Measurements from ENCODE around the gene ABCA2.

The ABCA2 gene

DNA sequence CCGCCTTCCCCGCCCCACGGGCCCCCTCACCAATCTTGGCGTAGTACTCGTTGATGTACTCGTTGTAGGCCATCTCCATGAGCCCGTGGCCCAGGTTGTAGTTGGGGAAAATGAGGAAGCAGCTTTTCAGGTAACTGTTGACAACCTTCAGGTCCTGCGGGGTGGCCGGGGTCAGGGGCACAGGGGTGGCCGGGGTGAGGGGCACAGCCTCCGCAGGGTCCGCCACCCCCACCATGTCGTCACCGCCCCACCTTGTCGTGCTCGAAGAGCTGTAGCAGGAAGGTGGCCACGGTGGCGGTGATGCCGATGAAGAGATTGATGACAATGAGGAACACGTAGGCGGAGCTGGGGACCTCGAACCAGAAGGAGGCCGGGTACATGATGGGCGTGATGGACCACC lies 16.9 kb downstream of the ABCA2 start:
- H3K4me3 ChIP-seq (ENCODE audit: low read depth, low read length): no peak overlapping the region
- TF ChIP-seq, protein P1, sequence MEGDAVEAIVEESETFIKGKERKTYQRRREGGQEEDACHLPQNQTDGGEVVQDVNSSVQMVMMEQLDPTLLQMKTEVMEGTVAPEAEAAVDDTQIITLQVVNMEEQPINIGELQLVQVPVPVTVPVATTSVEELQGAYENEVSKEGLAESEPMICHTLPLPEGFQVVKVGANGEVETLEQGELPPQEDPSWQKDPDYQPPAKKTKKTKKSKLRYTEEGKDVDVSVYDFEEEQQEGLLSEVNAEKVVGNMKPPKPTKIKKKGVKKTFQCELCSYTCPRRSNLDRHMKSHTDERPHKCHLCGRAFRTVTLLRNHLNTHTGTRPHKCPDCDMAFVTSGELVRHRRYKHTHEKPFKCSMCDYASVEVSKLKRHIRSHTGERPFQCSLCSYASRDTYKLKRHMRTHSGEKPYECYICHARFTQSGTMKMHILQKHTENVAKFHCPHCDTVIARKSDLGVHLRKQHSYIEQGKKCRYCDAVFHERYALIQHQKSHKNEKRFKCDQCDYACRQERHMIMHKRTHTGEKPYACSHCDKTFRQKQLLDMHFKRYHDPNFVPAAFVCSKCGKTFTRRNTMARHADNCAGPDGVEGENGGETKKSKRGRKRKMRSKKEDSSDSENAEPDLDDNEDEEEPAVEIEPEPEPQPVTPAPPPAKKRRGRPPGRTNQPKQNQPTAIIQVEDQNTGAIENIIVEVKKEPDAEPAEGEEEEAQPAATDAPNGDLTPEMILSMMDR (conservative IDR thresholded peaks at IDR 0.05; ENCODE audit: low read depth, low read length): no peak
- no peak for DNase-seq (ENCODE audit: low read depth)

DNA sequence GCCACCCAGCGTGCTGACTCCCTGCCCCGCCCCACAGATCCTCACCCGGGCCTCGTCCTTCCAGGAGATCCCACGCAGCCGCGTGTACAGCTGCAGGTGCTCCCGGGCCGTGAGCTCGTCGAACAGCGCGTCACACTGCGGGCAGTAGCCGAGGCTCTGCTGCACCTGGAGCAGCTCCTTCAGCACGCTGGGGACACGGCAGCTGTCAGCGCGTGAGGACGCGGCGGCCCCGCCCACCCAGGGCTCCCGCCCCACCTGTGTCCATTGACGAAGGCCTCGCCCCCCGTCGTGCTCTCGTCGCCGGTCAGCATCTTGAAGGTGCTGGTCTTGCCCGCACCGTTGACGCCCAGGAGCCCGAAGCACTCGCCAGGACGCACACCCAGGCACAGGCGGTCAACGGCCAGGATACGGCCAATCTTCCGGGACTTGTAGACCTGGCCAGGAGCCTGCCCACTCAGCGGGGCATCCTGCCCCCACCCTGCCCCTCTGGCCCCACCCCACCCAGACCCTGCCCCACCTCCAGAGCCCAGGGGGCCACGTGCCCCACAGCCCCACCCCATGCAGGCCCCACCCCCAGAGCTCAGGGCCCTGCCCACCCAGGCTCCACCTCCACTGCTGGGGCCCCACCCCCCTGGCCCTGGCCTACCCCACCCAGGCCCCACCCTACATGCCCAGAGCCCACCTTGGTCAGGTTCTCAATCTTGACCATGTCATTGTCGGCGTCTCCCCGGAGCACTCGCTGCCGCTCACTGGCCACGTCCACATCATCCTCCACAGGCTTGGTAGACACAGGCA lies 17.9 kb downstream of the ABCA2 start:
- H3K4me3 ChIP-seq (ENCODE audit: low read depth, low read length): no peak overlapping the region
- TF ChIP-seq, protein P1 (conservative IDR thresholded peaks at IDR 0.05; ENCODE audit: low read depth, low read length): no peak
- no peak for DNase-seq (ENCODE audit: low read depth)

DNA sequence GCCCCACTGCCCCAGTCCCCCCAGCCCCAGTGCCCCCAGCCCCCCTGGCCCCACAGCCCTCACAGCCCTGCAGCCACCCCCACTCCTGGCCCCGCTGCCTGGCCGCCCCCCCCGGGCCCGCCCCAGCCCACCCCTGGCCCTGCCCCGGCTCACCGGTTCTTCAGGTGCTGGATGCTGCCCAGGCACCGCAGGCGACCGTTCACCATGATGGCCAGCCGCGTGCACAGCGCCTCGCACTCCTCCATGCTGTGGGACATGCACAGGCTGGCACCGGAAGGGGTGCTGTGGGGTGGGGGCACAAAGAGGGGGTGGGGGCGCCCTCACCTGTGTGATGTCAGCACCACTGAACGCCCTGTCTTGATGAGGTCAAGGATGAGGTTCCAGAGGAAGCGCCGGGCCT lies 18.8 kb downstream of the ABCA2 start:
- no peak overlapping the region for H3K4me3 ChIP-seq (ENCODE audit: low read depth, low read length)
- no peak for DNase-seq (ENCODE audit: low read depth)
- TF ChIP-seq, protein P1 (conservative IDR thresholded peaks at IDR 0.05; ENCODE audit: low read depth, low read length): no peak

DNA sequence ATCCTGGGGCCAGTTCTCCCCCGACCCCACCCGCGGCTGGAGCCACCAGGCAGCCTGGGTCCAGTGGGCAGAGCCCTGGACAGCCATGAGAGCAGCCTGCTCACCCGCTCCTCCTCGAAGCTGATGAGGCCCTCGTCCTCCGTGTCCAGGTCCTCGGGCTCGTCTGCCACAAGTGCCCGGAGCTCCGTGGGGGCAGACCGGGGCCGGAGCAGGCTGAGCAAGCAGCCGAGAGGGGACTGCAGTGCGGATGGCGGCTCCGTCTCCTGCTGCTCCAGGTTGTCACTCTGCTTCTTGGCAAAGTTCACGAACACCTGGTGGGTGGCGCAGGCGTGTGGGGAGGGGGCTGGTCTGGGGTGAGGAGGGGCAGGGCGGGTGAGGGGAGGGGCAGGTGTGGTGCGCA lies 19.7 kb downstream of the ABCA2 start:
- H3K4me3 ChIP-seq (ENCODE audit: low read depth, low read length): no peak overlapping the region
- TF ChIP-seq, protein P1 (conservative IDR thresholded peaks at IDR 0.05; ENCODE audit: low read depth, low read length): no peak
- DNase-seq (ENCODE audit: low read depth): no peak

DNA sequence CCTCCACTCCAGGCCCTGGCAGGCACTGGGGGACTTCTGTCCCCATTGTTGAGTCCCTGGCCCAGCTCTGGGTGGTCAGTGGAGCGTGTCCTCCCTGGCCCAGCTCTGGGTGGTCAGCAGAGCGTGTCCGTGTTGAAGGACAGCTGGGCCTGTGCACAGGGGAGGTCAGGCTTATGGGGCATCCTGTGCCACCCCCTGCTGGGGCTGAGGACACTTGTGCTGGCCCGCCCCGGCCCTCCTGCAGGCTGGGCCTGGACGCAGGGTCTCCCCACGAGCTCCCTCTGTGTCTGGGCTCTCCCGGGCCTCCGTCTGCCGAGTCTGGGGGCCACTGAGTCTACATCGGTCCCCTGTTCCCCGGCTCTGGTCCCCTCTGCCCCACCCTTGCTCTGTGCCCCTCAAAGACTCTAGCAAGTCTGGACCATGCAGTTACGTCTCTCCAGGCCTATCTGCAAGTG lies 20.2 kb downstream of the ABCA2 start:
- no peak for DNase-seq (ENCODE audit: low read depth)
- TF ChIP-seq, protein P1 (conservative IDR thresholded peaks at IDR 0.05; ENCODE audit: low read depth, low read length): no peak

DNA sequence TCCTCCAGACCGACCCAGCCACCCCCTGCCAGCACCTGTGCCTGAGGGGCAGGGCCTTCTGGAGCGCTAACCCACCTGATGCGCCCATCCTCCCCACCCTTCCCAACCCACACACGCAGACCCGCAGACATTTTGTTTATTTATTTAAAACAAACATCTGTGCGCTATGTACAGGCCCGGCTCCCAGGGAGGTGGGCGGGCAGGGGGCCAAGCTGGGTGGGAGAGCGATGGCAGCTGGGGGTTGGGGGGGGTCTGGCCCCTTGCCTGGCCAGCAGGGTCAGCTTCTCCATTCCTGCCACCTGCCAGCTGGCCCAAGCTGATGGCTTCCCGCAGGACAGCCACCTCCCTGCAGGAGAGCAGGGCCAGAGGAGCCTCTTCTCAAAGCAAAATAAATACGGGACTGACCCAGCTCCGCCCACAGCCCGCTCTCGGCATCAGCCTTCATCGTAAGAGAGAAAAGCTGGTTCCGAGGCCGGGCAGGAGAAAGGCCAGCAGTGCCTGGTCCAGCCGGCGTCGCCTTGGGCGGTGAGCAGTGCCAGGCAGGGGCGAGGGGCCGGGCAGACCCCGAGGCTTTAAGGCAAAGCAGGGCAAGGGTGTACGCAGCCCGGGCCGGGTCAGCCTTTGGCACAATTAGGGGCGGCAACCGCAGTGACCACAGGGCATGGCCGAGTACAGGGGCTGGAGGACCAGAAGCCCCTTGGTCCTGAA lies 20.8 kb downstream of the ABCA2 start:
- peak; percentile 58 for DNase-seq (ENCODE audit: low read depth)
- no peak overlapping the region for H3K4me3 ChIP-seq (ENCODE audit: low read depth, low read length)
- TF ChIP-seq, protein P1 (conservative IDR thresholded peaks at IDR 0.05; ENCODE audit: low read depth, low read length): no peak

More for the DNA sequence above, 20.2 kb downstream of the ABCA2 start:
- H3K4me3 ChIP-seq (ENCODE audit: low read depth, low read length): no peak overlapping the region

All from choroid plexus epithelial cell (primary cell).